ENCODE data around the gene PPARG.

GRCh38 chr3:12445523-12446240 is 156.8 kb downstream of the PPARG start:
- TF ChIP-seq EZH2 (IDR thresholded peaks at IDR 0.05; ENCODE audit: insufficient read depth, poor library complexity, severe bottlenecking), result no peak
- no peak for TF ChIP-seq EZH2phosphoT487 (IDR thresholded peaks at IDR 0.05; ENCODE audit: insufficient read depth, low read depth)
